Activated CD4-positive, alpha-beta T cell treated with anti-CD3 and anti-CD28 coated beads, Interleukin-2, Interleukin-4, amounts not matched to agents 100 ng/mL and 50 ng/mL, durations not matched to agents 16 hours and 8 hours (primary cell): ENCODE measurements around the gene ZNF501.
A peak's percentile ranks its signal among the peaks of the same experiment; 100 is the strongest.

ENCODE experiments used
- DNase-seq: peaks from one replicate; pipeline ENCODE4 v3.0.0-alpha.2; 2020; ENCODE audit warnings: low spot score

ZNF501 gene

DNA sequence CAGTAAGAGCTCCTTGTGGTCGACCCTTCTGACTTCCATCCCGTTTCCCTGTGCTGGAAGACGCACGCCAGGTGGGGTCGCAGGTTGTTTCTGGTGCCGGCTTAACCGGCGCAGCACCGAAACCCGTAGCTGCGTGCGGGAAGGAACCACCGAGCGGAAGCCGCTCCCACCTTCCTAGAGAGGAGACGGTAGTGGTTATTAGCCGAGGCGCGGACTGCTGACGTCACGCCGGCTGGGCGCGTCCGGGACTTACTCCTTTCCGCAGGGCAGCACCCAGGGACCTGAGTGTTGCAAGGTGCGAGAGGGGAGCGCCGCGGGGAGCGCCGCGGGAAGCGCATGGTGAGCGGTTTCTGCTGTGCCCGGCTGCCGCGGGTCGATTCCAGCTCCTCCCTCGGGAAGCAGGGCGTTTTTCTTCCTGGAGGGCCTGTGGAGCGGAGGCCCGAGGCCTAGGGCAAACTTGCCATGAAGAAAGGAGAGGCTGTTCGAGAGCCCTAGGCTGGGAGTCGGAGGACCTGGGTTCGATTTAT lies at the start of gene ZNF501:
Gene ZNF501 (plus strand): TSS at position 252 of the 527 bp plus-strand sequence. CDS start 4,787 bp downstream, outside the sequence.
- peak; percentile 61 for DNase-seq

DNA sequence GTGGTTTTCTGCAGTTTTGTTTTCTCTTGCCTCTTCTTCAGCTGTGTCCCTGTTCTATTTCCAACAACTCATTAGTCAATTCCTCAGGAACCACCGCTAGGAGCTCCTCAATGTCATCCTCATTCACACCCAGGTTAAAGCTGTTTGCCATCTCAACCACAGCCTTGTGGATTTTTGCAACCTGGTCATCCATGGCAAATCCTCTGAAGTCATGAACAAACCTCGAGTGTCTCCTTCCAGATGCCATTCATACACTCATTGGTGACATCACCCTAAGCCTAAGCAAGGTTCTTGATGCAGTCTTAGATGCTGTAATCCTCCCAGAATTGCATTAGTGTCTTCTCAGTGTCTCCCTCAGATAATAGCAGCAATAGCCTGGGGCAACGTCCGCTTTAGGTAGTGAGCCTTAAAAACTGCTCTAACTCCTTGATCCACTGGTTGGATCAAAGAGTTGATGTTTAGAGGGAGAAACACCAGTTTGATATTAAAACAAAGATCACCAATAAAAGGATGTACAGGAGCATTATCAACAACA lies 48.4 kb upstream of the ZNF501 start:
- no peak for DNase-seq

- DNase-seq: no peak
These were observed 47.1 kb upstream of the ZNF501 start for GRCh38 chr3:44682182-44682896.

DNA sequence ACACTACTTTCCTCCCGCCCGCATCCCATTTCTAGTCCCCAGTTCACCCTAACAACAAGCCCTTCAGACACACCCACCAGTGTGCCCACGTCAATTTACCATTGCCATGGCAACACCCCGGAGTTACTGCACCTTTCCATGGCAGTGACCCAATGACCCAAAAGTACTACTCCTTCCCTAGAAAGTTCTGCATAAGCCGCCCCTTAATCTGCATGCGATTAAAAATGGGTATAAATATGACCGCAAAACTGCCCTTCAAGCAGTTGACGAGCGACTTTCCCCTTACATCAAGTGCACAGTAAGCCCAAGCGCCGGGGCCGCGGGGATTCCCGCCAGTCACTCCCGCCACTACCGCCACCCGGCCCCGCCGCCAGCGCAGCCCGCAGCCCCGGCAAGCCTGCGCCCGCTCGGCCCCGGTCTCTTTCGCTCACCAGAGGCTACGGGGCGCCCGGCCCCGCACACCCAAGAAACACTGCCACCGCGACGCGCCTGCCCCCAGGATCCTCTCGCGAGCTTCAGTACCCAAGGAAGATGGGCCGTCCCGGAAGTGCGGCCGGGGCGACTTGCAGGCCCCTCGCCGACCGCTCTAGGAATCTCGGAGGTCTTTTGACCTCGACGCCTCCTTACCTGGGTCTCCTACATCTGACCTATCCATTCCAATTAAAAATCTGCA lies 44.2 kb upstream of the ZNF501 start:
- DNase-seq: peak; percentile 4

DNA sequence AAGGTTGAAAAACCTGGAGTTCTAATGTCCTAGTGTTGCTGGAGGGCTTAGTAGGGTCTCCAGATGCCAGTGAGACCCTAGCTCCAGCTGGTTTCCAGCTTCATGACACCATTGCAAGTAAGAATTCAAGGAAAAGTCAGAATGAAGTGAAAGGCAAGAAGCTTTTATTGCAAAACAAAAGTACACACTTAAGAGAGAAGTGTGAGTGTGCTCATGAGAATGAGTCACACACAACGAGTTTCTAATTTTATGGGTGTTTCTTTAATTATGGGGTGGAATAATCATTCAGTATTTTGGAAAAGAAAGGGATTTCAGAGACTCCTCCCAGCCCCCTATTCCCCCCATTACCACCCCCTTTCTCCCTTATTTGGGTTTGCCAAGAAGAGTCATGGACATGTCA lies 41.5 kb upstream of the ZNF501 start:
- no peak for DNase-seq

DNA sequence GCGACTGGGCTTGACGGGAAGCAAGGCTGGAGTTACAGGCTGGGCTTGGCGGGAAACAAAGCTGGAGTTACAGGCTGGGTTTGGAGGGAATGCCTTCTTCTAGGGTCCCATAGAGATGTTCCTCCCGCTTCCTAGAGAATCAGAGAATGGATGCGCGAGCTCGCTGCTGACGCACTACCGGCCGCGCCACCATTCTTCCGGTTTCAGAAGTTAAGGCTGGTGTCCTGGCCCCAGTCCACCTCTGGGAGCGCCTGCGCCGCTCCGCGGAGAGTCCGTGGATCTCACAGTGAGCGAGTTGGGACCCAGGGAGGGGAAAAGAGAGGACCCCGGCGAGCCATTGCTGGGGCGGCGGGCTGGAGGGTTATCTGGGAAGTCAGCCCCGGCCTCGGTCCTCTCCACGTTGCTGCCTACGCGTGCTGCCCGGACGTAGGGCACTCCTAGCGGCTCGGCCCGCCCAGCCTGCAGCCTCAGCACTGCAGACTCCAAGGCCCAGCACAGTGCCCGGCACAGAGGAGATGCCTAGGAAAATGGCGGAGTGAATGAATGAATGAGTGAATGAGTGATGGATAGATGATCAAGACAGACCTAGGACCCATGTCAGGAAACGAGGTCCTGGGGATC lies 16.9 kb upstream of the ZNF501 start, which contains the start of gene ZNF502:
Gene ZNF502 (plus strand): TSS at position 206 of the 621 bp plus-strand sequence. CDS start 7,602 bp downstream, outside the sequence.
- DNase-seq: peak; percentile 14

- no peak for DNase-seq
These were observed 8.0 kb upstream of the ZNF501 start for GRCh38 chr3:44721231-44722102.

DNA sequence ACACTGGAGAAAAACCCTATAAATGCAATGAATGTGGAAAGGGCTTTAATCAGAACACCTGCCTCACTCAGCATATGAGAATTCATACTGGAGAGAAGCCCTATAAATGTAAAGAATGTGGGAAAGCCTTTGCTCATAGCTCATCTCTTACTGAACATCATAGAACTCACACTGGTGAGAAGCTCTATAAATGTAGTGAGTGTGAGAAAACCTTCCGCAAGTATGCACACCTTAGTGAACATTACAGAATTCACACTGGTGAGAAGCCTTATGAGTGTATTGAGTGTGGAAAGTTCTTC lies 7.4 kb upstream of the ZNF501 start:
- DNase-seq: no peak

DNA sequence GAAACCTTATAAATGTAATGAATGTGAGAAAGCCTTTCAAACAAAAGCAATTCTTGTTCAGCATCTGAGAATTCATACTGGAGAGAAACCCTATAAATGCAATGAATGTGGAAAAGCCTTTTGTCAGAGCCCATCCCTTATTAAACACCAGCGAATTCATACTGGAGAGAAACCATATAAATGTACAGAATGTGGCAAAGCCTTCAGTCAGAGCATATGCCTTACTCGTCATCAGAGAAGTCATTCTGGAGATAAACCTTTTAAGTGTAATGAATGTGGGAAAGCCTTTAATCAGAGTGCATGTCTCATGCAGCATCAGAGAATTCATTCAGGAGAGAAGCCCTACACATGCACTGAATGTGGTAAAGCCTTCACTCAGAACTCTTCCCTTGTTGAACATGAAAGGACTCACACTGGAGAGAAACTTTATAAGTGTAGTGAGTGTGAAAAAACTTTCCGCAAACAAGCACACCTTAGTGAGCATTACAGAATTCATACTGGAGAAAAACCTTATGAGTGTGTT lies 5.3 kb downstream of the ZNF501 start:
- no peak for DNase-seq

GRCh38 chr3:44761101-44761423 lies 31.6 kb downstream of the ZNF501 start:
- no peak for DNase-seq

- DNase-seq: peak; percentile 97
These were observed 32.2 kb downstream of the ZNF501 start, which contains the start of the genes KIAA1143 and KIF15 for GRCh38 chr3:44761424-44762169. KIAA1143 (minus strand) TSS chr3:44761619; CDS start chr3:44761602, 17 bp downstream. KIF15 (plus strand) TSS chr3:44761794; CDS start chr3:44761866, 72 bp downstream.

- no peak for DNase-seq
These were observed 32.8 kb downstream of the ZNF501 start for GRCh38 chr3:44762170-44762677.

GRCh38 chr3:44762690-44763089 lies 33.3 kb downstream of the ZNF501 start:
- no peak for DNase-seq

- no peak for DNase-seq
These were observed 34.8 kb downstream of the ZNF501 start for GRCh38 chr3:44764248-44764647.

GRCh38 chr3:44771424-44772098 lies 42.1 kb downstream of the ZNF501 start:
- DNase-seq: no peak

- no peak for DNase-seq
These were observed 42.6 kb downstream of the ZNF501 start for GRCh38 chr3:44772099-44772442.

DNA sequence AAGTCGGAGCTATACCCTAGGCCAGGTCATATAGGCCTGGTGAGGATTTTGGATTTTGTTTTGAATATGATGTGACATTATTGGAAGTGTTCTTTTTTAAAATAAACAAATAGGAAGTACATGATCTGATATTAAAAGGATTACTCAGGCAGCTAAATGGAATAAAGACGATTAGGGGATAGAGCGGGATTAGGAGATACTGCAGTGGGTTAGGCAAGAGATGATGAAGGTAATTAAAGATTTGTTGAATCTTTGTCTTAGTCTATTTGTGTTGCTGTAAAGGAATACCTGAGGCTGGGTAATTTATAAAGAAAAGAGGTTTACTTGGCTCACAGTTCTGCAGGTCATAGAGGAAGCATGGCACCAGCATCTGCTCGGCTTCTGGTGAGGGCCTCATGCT lies 53.5 kb downstream of the ZNF501 start:
- DNase-seq: no peak
